ENCODE results near the gene SHC2.

The SHC2 gene

GRCh38 chr19:460877-461720 is at the start of gene SHC2:
TSS of gene SHC2 (minus strand) at chr19:461033. CDS start at chr19:460996, 37 bp downstream.
- no peak for DNase-seq (ENCODE audit: low read depth)

- no peak for DNase-seq (ENCODE audit: low read depth)
Observed at GRCh38 chr19:508204-509150, 47.6 kb upstream of the SHC2 start.

- peak; percentile 77 for DNase-seq (ENCODE audit: low read depth)
Observed at GRCh38 chr19:507286-508203, 46.7 kb upstream of the SHC2 start, which contains the start of gene TPGS1. TSS of gene TPGS1 (plus strand) at chr19:507497. CDS start at chr19:507507, 10 bp downstream.

GRCh38 chr19:506404-507285 is 45.8 kb upstream of the SHC2 start:
- DNase-seq (ENCODE audit: low read depth), result peak; percentile 87

- no peak for DNase-seq (ENCODE audit: low read depth)
Observed at GRCh38 chr19:504616-505015, 43.8 kb upstream of the SHC2 start.

- no peak for DNase-seq (ENCODE audit: low read depth)
Observed at GRCh38 chr19:501646-502045, 40.8 kb upstream of the SHC2 start.

GRCh38 chr19:498977-499623 is 38.3 kb upstream of the SHC2 start:
- DNase-seq (ENCODE audit: low read depth), result no peak

- no peak for DNase-seq (ENCODE audit: low read depth)
Observed at GRCh38 chr19:498511-498891, 37.7 kb upstream of the SHC2 start.

- no peak for DNase-seq (ENCODE audit: low read depth)
Observed at GRCh38 chr19:497869-498510, 37.2 kb upstream of the SHC2 start.

GRCh38 chr19:497491-497868 is 36.6 kb upstream of the SHC2 start:
- no peak for DNase-seq (ENCODE audit: low read depth)

GRCh38 chr19:496986-497385 is 36.2 kb upstream of the SHC2 start:
- no peak for DNase-seq (ENCODE audit: low read depth)

GRCh38 chr19:496112-496665 is 35.4 kb upstream of the SHC2 start, which contains the start of gene MADCAM1:
TSS of gene MADCAM1 (plus strand) at chr19:496486. CDS start at chr19:496500, 14 bp downstream.
- DNase-seq (ENCODE audit: low read depth), result no peak

GRCh38 chr19:495402-496111 is 34.7 kb upstream of the SHC2 start:
- DNase-seq (ENCODE audit: low read depth), result no peak

- DNase-seq (ENCODE audit: low read depth), result no peak
Observed at GRCh38 chr19:495081-495401, 34.2 kb upstream of the SHC2 start.

- no peak for DNase-seq (ENCODE audit: low read depth)
Observed at GRCh38 chr19:494171-495080, 33.6 kb upstream of the SHC2 start.

GRCh38 chr19:493391-494170 is 32.7 kb upstream of the SHC2 start:
- DNase-seq (ENCODE audit: low read depth), result no peak

- DNase-seq (ENCODE audit: low read depth), result no peak
Observed at GRCh38 chr19:492091-492531, 31.3 kb upstream of the SHC2 start.
